Liver (tissue), 9 donors: ENCODE results near the gene CCDC116. TPM values are rescaled to one million over a fixed set of nuclear protein-coding genes. Genes with fewer than 3 reads are reported as not detected.

Experiments
- DNase-seq: peaks from one replicate; pipeline ENCODE4 v3.0.0-alpha.2; 2017; ENCODE audit warnings: low spot score
- H3K27ac ChIP-seq, 2 donors: one replicate each; pipeline ENCODE4 v1.7.0; 2013; ENCODE audit warnings: inconsistent platforms in 2 of 2, low read length in 2 of 2, control low read depth in 1 of 2, low read depth in 1 of 2, mild to moderate bottlenecking in 1 of 2
- H3K27me3 ChIP-seq, 4 donors: one replicate each; pipeline versions ENCODE4 v1.6.1 to v1.7.0; 2013; ENCODE audit warnings: low read length in 3 of 4, inconsistent platforms in 1 of 4, mild to moderate bottlenecking in 1 of 4, moderate library complexity in 1 of 4; ENCODE audit not compliant: control insufficient read depth in 4 of 4, insufficient read depth in 4 of 4
- H3K36me3 ChIP-seq, 4 donors: one replicate each; pipeline versions ENCODE4 v1.6.1 to v1.7.0; 2013; ENCODE audit warnings: low read length in 3 of 4, mild to moderate bottlenecking in 3 of 4, low read depth in 1 of 4, moderate library complexity in 1 of 4; ENCODE audit not compliant: control insufficient read depth in 4 of 4, insufficient read depth in 3 of 4
- H3K4me1 ChIP-seq, 4 donors: one replicate each; pipeline versions ENCODE4 v1.6.1 to v1.7.0; 2013; ENCODE audit warnings: low read length in 3 of 4, mild to moderate bottlenecking in 3 of 4, moderate library complexity in 1 of 4; ENCODE audit not compliant: control insufficient read depth in 4 of 4, insufficient read depth in 4 of 4
- H3K4me3 ChIP-seq, 3 donors: one replicate each; pipeline versions ENCODE4 v1.6.1 to v1.7.0; 2013; ENCODE audit warnings: low read length in 3 of 3, control low read depth in 1 of 3, low read depth in 1 of 3, mild to moderate bottlenecking in 1 of 3
- H3K9ac ChIP-seq, 2 donors: one replicate each; pipeline ENCODE4 v1.7.0; 2013; ENCODE audit warnings: low read length in 2 of 2, mild to moderate bottlenecking in 2 of 2, moderate library complexity in 2 of 2, control low read depth in 1 of 2, low read depth in 1 of 2
- H3K9me3 ChIP-seq, 4 donors: one replicate each; pipeline versions ENCODE4 v1.6.1 to v1.7.0; 2013; ENCODE audit warnings: low read length in 3 of 4; ENCODE audit not compliant: control insufficient read depth in 4 of 4
- EGR1 ChIP-seq, 2 donors: IDR thresholded peaks; 2 replicates each; pipeline ENCODE4 v1.6.1; 2016 to 2018; ENCODE audit warnings: antibody characterized with exemption in 2 of 2, low read depth in 2 of 2
- FOXA1 ChIP-seq: IDR thresholded peaks from 2 replicates; pipeline ENCODE4 v1.6.1; 2016; ENCODE audit warnings: antibody characterized with exemption
- FOXA2 ChIP-seq: IDR thresholded peaks from 2 replicates; pipeline ENCODE4 v1.6.1; 2016; ENCODE audit warnings: antibody characterized with exemption
- GABPA ChIP-seq, 2 donors: IDR thresholded peaks in 1 of 2; conservative IDR thresholded peaks in 1 of 2; 2 replicates each; pipeline ENCODE4 v1.6.1; 2016; ENCODE audit warnings: antibody characterized with exemption in 2 of 2, mild to moderate bottlenecking in 1 of 2, moderate library complexity in 1 of 2
- HNF4A ChIP-seq, 2 donors: conservative IDR thresholded peaks; 2 replicates each; pipeline ENCODE4 v1.6.1; 2016; ENCODE audit warnings: antibody characterized with exemption in 2 of 2, mild to moderate bottlenecking in 2 of 2
- HNF4G ChIP-seq: IDR thresholded peaks from 2 replicates; pipeline ENCODE4 v1.6.1; 2016; ENCODE audit warnings: antibody characterized with exemption
- JUND ChIP-seq, 2 donors: IDR thresholded peaks; 2 replicates each; pipeline ENCODE4 v1.6.1; 2016; ENCODE audit warnings: antibody characterized with exemption in 2 of 2
- NR2F2 ChIP-seq: IDR thresholded peaks from 2 replicates; pipeline ENCODE4 v1.6.1; 2016; ENCODE audit warnings: antibody characterized with exemption
- RAD21 ChIP-seq, 2 donors: IDR thresholded peaks; 2 replicates each; pipeline ENCODE4 v1.6.1; 2016; ENCODE audit warnings: antibody characterized with exemption in 2 of 2, mild to moderate bottlenecking in 2 of 2
- RXRA ChIP-seq, 2 donors: IDR thresholded peaks; 2 replicates each; pipeline ENCODE4 v1.6.1; 2017 to 2018; ENCODE audit warnings: antibody characterized with exemption in 2 of 2, mild to moderate bottlenecking in 1 of 2
- SP1 ChIP-seq: IDR thresholded peaks from 2 replicates; pipeline ENCODE4 v1.6.1; 2018; ENCODE audit warnings: antibody characterized with exemption, mild to moderate bottlenecking
- TAF1 ChIP-seq: conservative IDR thresholded peaks from 2 replicates; pipeline ENCODE4 v1.6.1; 2016; ENCODE audit warnings: antibody characterized with exemption, mild to moderate bottlenecking
- YY1 ChIP-seq: IDR thresholded peaks from 2 replicates; pipeline ENCODE4 v1.6.1; 2016; ENCODE audit warnings: antibody characterized with exemption, mild to moderate bottlenecking
- WGBS: extraction: QIAGEN DNeasy Blood & Tissue Kit; methylation state at CpG from one replicate; pipeline ENCODE4 v1.1.7; 2013; 5-methylcytosine and 5-hydroxymethylcytosine counted together
- polyA plus RNA-seq, 2 donors: library from polyadenylated mRNA; stranded (reverse) in 1 of 2; unstranded in 1 of 2; fragments of 200-250 nt in 1 of 2; fragments of >200 nt in 1 of 2; fragmentation: Nextera tagmentation in 1 of 2; extraction: Ambion mirVana in 1 of 2; gene quantifications; one replicate each; pipeline versions ENCODE4 v1.2.1 to v1.2.3, GENCODE V29; 2013 to 2015
- total RNA-seq, 2 donors: library from RNA; depleted of rRNA; stranded (reverse); fragments of >200 nt; gene quantifications; one replicate each; pipeline ENCODE4 v1.2.3, GENCODE V29; 2014
- TF ChIP-seq, protein P1 (sequence below): fragments of 150-350 bp; IDR thresholded peaks from 2 replicates; pipeline ENCODE4 v1.5.1; 2017; ENCODE audit warnings: improper control_type of control experiment, low read depth, low read length; ENCODE audit not compliant: missing input control
- TF ChIP-seq, protein P2 (sequence below): IDR thresholded peaks from 2 replicates; pipeline ENCODE4 v1.6.1; 2016; ENCODE audit warnings: antibody characterized with exemption
- TF ChIP-seq, protein P3 (sequence below): IDR thresholded peaks from 2 replicates; pipeline ENCODE4 v1.6.1; 2016; ENCODE audit warnings: antibody characterized with exemption
- TF ChIP-seq, protein P4 (sequence below): IDR thresholded peaks from 2 replicates; pipeline ENCODE4 v1.6.1; 2016; ENCODE audit warnings: antibody characterized with exemption
- TF ChIP-seq, protein P5 (sequence below): IDR thresholded peaks from 2 replicates; pipeline ENCODE4 v1.6.1; 2016; ENCODE audit warnings: antibody characterized with exemption, mild to moderate bottlenecking
- donor health status: healthy.
- donor health status: healthy.
- donor health status: healthy.
- donor health status: healthy.
- donor health status: healthy.

Gene CCDC116
- total and polyA plus RNA-seq, 4 donors: 0.05 to 0.08 (median 0.05) TPM; not detected in 1

DNA sequence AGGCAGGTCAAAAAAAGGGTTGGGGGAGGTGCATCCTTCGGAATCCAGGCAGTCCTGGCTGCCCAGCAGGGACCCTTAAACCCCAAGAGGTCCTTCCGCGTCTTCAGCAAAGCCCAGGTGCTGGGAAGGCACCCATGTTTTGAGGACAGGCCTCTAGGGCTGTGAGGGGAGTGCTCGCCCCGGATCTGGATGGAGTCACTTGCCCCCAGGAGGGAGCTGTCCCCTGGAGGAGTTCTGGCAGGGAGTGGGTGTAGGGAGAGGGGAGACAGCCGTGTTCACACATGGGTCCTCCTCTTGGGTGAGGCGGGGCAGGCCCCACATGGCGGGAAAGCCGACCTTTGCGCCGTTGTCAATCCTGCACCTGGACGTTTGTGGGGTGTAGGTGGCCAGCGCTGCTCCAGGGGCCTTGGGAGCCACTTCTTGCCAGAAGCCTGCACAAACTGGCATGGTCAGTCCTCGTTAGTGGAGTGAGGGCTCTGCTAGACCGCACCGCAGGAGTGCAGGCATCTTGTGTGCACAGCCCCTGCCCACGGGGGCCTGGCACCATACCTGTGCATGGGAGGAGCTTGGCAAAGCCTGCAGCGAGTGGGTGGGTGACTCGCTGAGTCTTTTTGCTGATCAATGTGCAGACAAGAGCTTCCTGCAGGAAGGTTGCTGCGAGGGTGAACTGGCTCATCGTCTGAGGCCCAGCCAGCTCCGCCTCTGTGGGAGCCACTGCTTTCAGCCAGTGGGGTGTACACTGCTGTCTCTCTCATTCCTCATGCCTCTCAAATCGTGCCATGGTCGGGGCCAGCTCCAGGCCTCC lies 49.2 kb downstream of the CCDC116 start:
- Histone ChIP-seq H3K27ac (no peak overlapping the region), H3K4me1 (peaks cover 2 to 6% (median 5%) of the 10 kb centered on the region in 4 donors), H3K36me3 (peaks cover 8 to 41% (median 20%) of the 10 kb centered on the region in 4 donors), H3K9ac (no peak overlapping the region), H3K27me3 (no peaks in the 10 kb centered on the region), H3K9me3 (no peaks in the 10 kb centered on the region), H3K4me3 (no peak overlapping the region)
- no peak for DNase-seq
- 89% methylated on average over 24 of the region's 24 CpGs for WGBS
- TF ChIP-seq, protein P1, sequence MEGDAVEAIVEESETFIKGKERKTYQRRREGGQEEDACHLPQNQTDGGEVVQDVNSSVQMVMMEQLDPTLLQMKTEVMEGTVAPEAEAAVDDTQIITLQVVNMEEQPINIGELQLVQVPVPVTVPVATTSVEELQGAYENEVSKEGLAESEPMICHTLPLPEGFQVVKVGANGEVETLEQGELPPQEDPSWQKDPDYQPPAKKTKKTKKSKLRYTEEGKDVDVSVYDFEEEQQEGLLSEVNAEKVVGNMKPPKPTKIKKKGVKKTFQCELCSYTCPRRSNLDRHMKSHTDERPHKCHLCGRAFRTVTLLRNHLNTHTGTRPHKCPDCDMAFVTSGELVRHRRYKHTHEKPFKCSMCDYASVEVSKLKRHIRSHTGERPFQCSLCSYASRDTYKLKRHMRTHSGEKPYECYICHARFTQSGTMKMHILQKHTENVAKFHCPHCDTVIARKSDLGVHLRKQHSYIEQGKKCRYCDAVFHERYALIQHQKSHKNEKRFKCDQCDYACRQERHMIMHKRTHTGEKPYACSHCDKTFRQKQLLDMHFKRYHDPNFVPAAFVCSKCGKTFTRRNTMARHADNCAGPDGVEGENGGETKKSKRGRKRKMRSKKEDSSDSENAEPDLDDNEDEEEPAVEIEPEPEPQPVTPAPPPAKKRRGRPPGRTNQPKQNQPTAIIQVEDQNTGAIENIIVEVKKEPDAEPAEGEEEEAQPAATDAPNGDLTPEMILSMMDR: no peak
- TF ChIP-seq HNF4G (no peak), NR2F2 (no peak), YY1 (no peak), EGR1 (IDR thresholded peaks at IDR 0.05; ENCODE audit: low read depth in 2 of 2) (no peak), FOXA2 (no peak), RXRA (IDR thresholded peaks at IDR 0.05) (no peak), HNF4A (conservative IDR thresholded peaks at IDR 0.05) (no peak), SP1 (no peak), RAD21 (IDR thresholded peaks at IDR 0.05) (no peak), FOXA1 (no peak), TAF1 (no peak), JUND (IDR thresholded peaks at IDR 0.05) (no peak), GABPA (IDR thresholded peaks at IDR 0.05 in 1 of 2, conservative IDR thresholded peaks at IDR 0.05 in 1 of 2) (no peak)
- TF ChIP-seq, protein P2, sequence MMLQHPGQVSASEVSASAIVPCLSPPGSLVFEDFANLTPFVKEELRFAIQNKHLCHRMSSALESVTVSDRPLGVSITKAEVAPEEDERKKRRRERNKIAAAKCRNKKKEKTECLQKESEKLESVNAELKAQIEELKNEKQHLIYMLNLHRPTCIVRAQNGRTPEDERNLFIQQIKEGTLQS: no peak
- TF ChIP-seq, protein P3, sequence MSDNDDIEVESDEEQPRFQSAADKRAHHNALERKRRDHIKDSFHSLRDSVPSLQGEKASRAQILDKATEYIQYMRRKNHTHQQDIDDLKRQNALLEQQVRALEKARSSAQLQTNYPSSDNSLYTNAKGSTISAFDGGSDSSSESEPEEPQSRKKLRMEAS: no peak
- TF ChIP-seq, protein P4, sequence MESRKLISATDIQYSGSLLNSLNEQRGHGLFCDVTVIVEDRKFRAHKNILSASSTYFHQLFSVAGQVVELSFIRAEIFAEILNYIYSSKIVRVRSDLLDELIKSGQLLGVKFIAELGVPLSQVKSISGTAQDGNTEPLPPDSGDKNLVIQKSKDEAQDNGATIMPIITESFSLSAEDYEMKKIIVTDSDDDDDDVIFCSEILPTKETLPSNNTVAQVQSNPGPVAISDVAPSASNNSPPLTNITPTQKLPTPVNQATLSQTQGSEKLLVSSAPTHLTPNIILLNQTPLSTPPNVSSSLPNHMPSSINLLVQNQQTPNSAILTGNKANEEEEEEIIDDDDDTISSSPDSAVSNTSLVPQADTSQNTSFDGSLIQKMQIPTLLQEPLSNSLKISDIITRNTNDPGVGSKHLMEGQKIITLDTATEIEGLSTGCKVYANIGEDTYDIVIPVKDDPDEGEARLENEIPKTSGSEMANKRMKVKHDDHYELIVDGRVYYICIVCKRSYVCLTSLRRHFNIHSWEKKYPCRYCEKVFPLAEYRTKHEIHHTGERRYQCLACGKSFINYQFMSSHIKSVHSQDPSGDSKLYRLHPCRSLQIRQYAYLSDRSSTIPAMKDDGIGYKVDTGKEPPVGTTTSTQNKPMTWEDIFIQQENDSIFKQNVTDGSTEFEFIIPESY: no peak
- TF ChIP-seq, protein P5, sequence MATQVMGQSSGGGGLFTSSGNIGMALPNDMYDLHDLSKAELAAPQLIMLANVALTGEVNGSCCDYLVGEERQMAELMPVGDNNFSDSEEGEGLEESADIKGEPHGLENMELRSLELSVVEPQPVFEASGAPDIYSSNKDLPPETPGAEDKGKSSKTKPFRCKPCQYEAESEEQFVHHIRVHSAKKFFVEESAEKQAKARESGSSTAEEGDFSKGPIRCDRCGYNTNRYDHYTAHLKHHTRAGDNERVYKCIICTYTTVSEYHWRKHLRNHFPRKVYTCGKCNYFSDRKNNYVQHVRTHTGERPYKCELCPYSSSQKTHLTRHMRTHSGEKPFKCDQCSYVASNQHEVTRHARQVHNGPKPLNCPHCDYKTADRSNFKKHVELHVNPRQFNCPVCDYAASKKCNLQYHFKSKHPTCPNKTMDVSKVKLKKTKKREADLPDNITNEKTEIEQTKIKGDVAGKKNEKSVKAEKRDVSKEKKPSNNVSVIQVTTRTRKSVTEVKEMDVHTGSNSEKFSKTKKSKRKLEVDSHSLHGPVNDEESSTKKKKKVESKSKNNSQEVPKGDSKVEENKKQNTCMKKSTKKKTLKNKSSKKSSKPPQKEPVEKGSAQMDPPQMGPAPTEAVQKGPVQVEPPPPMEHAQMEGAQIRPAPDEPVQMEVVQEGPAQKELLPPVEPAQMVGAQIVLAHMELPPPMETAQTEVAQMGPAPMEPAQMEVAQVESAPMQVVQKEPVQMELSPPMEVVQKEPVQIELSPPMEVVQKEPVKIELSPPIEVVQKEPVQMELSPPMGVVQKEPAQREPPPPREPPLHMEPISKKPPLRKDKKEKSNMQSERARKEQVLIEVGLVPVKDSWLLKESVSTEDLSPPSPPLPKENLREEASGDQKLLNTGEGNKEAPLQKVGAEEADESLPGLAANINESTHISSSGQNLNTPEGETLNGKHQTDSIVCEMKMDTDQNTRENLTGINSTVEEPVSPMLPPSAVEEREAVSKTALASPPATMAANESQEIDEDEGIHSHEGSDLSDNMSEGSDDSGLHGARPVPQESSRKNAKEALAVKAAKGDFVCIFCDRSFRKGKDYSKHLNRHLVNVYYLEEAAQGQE: no peak
